Prostate gland (tissue), 2 donors: ENCODE data around the gene C1orf174.

Experiments
- POLR2A ChIP-seq: fragments of 450-650 bp; IDR thresholded peaks from one replicate; pipeline ENCODE4 v1.6.1; 2016; ENCODE audit warnings: antibody characterized with exemption, mild to moderate bottlenecking
- TF ChIP-seq, protein P1 (sequence below), 4 experiments: fragments of 200-600 bp in 2 of 4; fragments of 450-650 bp in 2 of 4; sonication (generic) in 2 of 4; IDR thresholded peaks; 1 replicate in 3 of 4; 2 replicates in 1 of 4; pipeline ENCODE4 v1.5.1; 2016 to 2019; ENCODE audit warnings: antibody characterized with exemption in 4 of 4, mild to moderate bottlenecking in 2 of 4, moderate library complexity in 2 of 4

DNA sequence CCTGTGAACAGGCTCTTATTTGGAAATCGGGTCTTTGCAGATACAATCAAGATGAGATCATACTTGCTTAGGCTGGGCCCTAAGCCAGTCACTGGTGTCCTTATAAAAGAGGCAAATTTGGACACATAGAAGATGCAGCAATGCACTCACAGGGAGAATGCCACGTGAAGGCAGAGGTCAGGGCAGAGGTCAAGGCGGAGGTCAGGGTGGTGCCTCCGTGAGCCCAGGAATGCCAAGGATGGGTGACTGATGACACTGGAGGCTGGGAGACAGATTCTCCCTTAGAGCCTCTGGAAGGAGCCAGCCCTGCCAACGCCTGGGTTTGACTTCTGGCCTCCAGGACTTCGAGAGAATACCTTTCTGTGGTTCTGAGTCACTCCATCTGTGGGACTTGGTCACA is 22.8 kb upstream of the C1orf174 start:
- TF ChIP-seq, protein P1, sequence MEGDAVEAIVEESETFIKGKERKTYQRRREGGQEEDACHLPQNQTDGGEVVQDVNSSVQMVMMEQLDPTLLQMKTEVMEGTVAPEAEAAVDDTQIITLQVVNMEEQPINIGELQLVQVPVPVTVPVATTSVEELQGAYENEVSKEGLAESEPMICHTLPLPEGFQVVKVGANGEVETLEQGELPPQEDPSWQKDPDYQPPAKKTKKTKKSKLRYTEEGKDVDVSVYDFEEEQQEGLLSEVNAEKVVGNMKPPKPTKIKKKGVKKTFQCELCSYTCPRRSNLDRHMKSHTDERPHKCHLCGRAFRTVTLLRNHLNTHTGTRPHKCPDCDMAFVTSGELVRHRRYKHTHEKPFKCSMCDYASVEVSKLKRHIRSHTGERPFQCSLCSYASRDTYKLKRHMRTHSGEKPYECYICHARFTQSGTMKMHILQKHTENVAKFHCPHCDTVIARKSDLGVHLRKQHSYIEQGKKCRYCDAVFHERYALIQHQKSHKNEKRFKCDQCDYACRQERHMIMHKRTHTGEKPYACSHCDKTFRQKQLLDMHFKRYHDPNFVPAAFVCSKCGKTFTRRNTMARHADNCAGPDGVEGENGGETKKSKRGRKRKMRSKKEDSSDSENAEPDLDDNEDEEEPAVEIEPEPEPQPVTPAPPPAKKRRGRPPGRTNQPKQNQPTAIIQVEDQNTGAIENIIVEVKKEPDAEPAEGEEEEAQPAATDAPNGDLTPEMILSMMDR (IDR thresholded peaks at IDR 0.05) = no peak
- no peak for TF ChIP-seq POLR2A
